K562 (cell line): ENCODE data around the gene PTPRG.

ENCODE experiments used
- KAT7 ChIP-seq: sonication (generic); formaldehyde crosslinking; IDR thresholded peaks from 2 replicates; pipeline ENCODE4 v1.8.0; 2022; ENCODE audit warnings: missing genetic modification reagents, mild to moderate bottlenecking, borderline replicate concordance
- PRMT5 ChIP-seq: sonication (generic); formaldehyde crosslinking; IDR thresholded peaks from 2 replicates; pipeline ENCODE4 v1.5.0; 2020; ENCODE audit warnings: missing genetic modification reagents
- YY1 ChIP-seq, 3 experiments: IDR thresholded peaks; 2 replicates each; pipeline ENCODE4 v1.6.1; 2011; ENCODE audit warnings: low read length in 2 of 3, mild to moderate bottlenecking in 2 of 3, moderate library complexity in 2 of 3, borderline replicate concordance in 1 of 3, control low read depth in 1 of 3, low read depth in 1 of 3; ENCODE audit not compliant: insufficient read depth in 3 of 3, insufficient replicate concordance in 2 of 3, control insufficient read depth in 1 of 3, insufficient read length in 1 of 3; ENCODE audit errors: extremely low read depth in 1 of 3

DNA sequence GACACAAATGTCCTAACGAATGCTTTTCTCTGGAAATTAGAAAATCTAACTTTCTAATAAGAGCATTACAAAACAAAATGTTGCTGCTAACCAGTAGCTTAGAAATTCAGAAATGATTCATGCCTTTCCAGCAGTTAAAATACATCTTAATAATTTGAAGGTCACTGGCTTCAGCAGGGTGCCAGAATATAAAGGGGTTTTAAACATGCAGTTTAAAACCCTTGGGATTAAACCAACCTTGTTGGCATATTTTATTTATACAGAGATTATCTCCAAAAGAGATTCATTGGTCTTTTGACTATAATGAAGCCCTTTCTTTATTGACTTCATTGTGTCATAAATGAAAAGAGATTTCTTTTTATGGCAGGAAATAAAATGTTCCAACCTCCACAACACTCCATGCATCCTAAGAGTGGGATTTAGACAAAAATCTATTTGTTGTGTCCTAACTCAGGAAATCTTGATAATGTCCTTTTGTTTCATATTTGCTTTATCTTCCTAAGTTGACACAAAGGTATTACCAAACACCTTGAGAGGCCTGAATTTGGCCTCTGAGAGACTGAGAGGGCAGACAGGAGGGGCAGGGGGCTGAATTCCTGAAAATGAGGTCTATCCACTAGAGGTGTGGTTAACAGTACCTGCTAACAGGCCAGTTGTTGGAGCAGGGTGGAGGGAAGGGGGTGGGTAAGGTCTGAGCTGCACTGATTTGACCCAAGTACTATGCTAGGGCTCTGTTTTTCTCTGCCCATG, 687.5 kb downstream of the PTPRG start:
- TF ChIP-seq YY1 (IDR thresholded peaks at IDR 0.05; ENCODE audit: borderline replicate concordance in 1 of 3, control insufficient read depth in 1 of 3, extremely low read depth in 1 of 3, insufficient read depth in 3 of 3, insufficient read length in 1 of 3, insufficient replicate concordance in 2 of 3, low read depth in 1 of 3, low read length in 2 of 3) = no peak
- no peak for TF ChIP-seq PRMT5 (CRISPR knock-in tag)
- TF ChIP-seq KAT7 (CRISPR knock-in tag) = no peak
